Mesendoderm (in vitro differentiated cells): Measurements from ENCODE around the gene CIC.

Experiments used
- DNase-seq: peaks from one replicate; pipeline ENCODE4 v3.0.0; 2013
- H2AK5ac ChIP-seq: 2 replicates; pipeline ENCODE4 v1.6.1; 2013; ENCODE audit warnings: low read length, inconsistent platforms
- H2BK120ac ChIP-seq: 2 replicates; pipeline ENCODE4 v1.6.1; 2013; ENCODE audit warnings: low read depth, mild to moderate bottlenecking, low read length, moderate library complexity, mixed read lengths
- H2BK15ac ChIP-seq: replicated peaks from 2 replicates; pipeline ENCODE4 v1.6.1; 2013; ENCODE audit warnings: low read depth, mild to moderate bottlenecking, moderate library complexity
- H2BK5ac ChIP-seq: 2 replicates; pipeline ENCODE4 v1.6.1; 2013; ENCODE audit warnings: low read length, inconsistent platforms
- H3K18ac ChIP-seq: 2 replicates; pipeline ENCODE4 v1.6.1; 2013; ENCODE audit warnings: mild to moderate bottlenecking, low read length, mixed read lengths
- H3K23ac ChIP-seq: one replicate; pipeline ENCODE4 v1.6.1; 2013; ENCODE audit warnings: low read length
- H3K27ac ChIP-seq: 2 replicates; pipeline ENCODE4 v1.5.1; 2013; ENCODE audit warnings: low read depth, mild to moderate bottlenecking, inconsistent platforms, low read length, moderate library complexity
- H3K27me3 ChIP-seq: 2 replicates; pipeline ENCODE4 v1.6.1; 2013; ENCODE audit warnings: low read length, control low read depth, mild to moderate bottlenecking, inconsistent platforms; ENCODE audit not compliant: insufficient read depth, poor library complexity
- H3K36me3 ChIP-seq: 2 replicates; pipeline ENCODE4 v1.6.1; 2013; ENCODE audit warnings: low read length, inconsistent platforms; ENCODE audit not compliant: control insufficient read depth, insufficient read depth
- H3K4ac ChIP-seq: one replicate; pipeline ENCODE4 v1.6.1; 2013; ENCODE audit warnings: low read depth, mild to moderate bottlenecking, low read length, moderate library complexity
- H3K4me1 ChIP-seq: 2 replicates; pipeline ENCODE4 v1.6.1; 2013; ENCODE audit warnings: low read depth, low read length, inconsistent platforms; ENCODE audit not compliant: control insufficient read depth
- H3K4me2 ChIP-seq: 2 replicates; pipeline ENCODE4 v1.6.1; 2013; ENCODE audit warnings: low read length
- H3K4me3 ChIP-seq: 2 replicates; pipeline ENCODE4 v1.5.1; 2013; ENCODE audit warnings: mild to moderate bottlenecking, low read length
- H3K56ac ChIP-seq: one replicate; pipeline ENCODE4 v1.6.1; 2013; ENCODE audit warnings: low read length
- H3K79me1 ChIP-seq: 2 replicates; pipeline ENCODE4 v1.6.1; 2013; ENCODE audit warnings: low read length, inconsistent platforms
- H3K79me2 ChIP-seq: 2 replicates; pipeline ENCODE4 v1.6.1; 2013; ENCODE audit warnings: mild to moderate bottlenecking, low read length; ENCODE audit not compliant: control insufficient read depth, insufficient read depth
- H3K9ac ChIP-seq: 2 replicates; pipeline ENCODE4 v1.6.1; 2013; ENCODE audit warnings: low read length, inconsistent platforms
- H4K5ac ChIP-seq: one replicate; pipeline ENCODE4 v1.6.1; 2013; ENCODE audit warnings: low read length
- H4K8ac ChIP-seq: one replicate; pipeline ENCODE4 v1.6.1; 2013; ENCODE audit warnings: low read depth, mild to moderate bottlenecking, control low read depth, low read length, moderate library complexity
- WGBS: extraction: QIAGEN DNeasy Blood & Tissue Kit; methylation state at CpG from one replicate; pipeline ENCODE4 v1.1.7; 2013; ENCODE audit warnings: low lambda C conversion rate, missing lambda C conversion rate; ENCODE audit not compliant: insufficient coverage; ENCODE audit errors: extremely low coverage; 5-methylcytosine and 5-hydroxymethylcytosine counted together

Gene CIC

DNA sequence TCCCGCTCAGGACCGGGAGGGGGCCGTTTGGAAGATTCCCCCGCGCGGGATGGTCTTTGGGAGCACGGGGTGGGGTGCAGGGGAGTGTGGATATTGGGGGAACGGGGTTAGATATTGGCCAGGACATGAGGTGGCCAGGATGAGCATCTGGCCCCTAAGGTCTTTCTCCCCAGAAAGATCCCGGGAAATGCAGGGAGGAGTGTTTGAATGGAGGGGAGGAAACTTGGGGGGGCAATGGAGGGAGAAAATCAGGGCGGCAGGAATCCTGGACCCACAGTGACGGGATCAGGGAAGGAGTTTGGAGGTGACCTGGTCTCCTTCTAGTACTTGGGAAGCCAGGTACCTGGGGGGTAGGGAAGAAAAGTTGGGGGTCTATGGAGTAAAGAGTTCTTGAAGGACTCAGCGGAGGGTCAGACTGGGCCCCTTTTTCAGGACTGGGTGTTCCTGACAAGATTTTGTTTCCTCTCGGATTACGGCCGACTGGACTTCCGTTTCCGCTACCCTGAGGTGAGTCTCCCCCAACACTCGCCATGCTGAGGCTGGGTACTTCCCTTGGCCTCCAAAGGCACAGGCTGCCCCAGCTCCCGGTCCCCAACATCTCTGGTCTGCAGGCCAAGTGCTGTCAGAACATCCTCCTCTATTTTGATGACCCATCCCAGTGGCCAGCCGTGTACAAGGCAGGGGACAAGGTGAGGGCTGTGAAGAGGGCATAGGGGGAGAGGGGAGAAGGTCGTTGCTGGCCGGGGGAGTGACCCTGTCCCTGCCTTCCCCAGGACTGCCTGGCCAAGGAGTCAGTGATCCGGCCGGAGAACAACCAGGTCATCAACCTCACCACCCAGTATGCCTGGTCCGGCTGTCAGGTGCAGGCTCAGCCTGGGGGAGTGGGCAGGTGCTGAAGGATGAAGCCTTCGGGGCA, 45.0 kb downstream of the CIC start:
- Histone ChIP-seq H3K79me1 (no peaks in the 10 kb centered on the region), H3K4ac (no peak overlapping the region), H3K56ac (no peak overlapping the region), H2BK15ac (no peak overlapping the region), H3K27ac (no peak overlapping the region), H4K5ac (no peak overlapping the region), H3K27me3 (no peaks in the 10 kb centered on the region), H4K8ac (no peak overlapping the region), H2BK120ac (no peak overlapping the region), H3K4me2 (no peak overlapping the region), H2AK5ac (no peak overlapping the region), H3K4me3 (no peak overlapping the region), H2BK5ac (no peak overlapping the region), H3K36me3 (no peaks in the 10 kb centered on the region), H3K18ac (no peak overlapping the region), H3K4me1 (no peaks in the 10 kb centered on the region), H3K9ac (no peak overlapping the region), H3K79me2 (no peaks in the 10 kb centered on the region), H3K23ac (no peak overlapping the region)
- WGBS = no CpG with 5 or more reads among the region's 26 CpGs
- DNase-seq = no peak

DNA sequence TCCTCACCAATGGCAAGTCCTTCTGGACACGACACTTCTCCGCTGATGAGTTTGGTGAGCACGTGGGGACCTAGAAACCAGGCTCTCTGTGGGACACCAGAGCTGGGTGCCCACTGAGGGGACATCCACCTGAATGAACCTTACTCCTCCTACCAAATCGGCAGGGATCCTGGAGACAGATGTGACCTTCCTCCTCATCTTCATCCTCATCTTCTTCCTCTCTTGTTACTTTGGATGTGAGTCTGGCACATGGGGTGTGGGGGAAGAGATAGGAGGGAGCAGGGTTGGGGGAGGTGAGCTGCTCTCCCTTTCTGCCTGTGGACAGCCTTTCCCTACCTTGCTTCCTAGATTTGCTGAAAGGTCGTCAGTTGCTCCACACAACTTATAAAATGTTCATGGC, 46.0 kb downstream of the CIC start:
- H3K27ac ChIP-seq = no peak overlapping the region
- no CpG with 5 or more reads among the region's 5 CpGs for WGBS
- no peak overlapping the region for H3K4me2 ChIP-seq
- no peak overlapping the region for H3K56ac ChIP-seq
- H3K18ac ChIP-seq = no peak overlapping the region
- H3K4ac ChIP-seq = no peak overlapping the region
- H3K79me2 ChIP-seq = no peaks in the 10 kb centered on the region
- no peak overlapping the region for H3K23ac ChIP-seq
- no peaks in the 10 kb centered on the region for H3K4me1 ChIP-seq
- no peaks in the 10 kb centered on the region for H3K36me3 ChIP-seq
- no peak overlapping the region for H2BK5ac ChIP-seq
- no peaks in the 10 kb centered on the region for H3K27me3 ChIP-seq
- H2AK5ac ChIP-seq = no peak overlapping the region
- DNase-seq = no peak
- no peak overlapping the region for H3K9ac ChIP-seq
- no peak overlapping the region for H2BK15ac ChIP-seq
- no peak overlapping the region for H4K8ac ChIP-seq
- H3K79me1 ChIP-seq = no peaks in the 10 kb centered on the region
- H3K4me3 ChIP-seq = no peak overlapping the region
- no peak overlapping the region for H4K5ac ChIP-seq
- H2BK120ac ChIP-seq = no peak overlapping the region

- no peaks in the 10 kb centered on the region for H3K27me3 ChIP-seq
- no peak overlapping the region for H3K18ac ChIP-seq
Measured at GRCh38 chr19:42316223-42317211, 47.5 kb downstream of the CIC start.

DNA sequence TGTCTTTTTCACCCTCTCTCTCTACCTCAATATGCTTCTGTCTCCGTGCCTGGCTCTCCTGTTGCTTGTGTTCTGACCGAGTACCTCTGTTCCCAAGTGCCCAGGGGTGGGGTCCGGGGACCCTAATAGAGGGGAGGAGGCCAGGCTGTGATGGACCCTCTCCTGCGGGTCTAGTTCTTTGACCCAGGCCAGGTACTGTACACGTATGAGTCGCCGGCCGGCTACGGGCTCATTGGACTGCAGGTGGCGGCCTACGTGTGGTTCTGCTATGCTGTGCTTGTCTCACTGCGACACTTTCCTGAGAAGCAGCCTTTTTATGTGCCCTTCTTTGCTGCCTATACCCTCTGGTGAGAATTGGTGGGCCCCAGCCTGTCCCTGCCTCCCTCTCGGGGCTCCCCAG, 48.5 kb downstream of the CIC start:
- Histone ChIP-seq H4K8ac (no peak overlapping the region), H2BK120ac (no peak overlapping the region), H3K36me3 (no peaks in the 10 kb centered on the region), H3K56ac (no peak overlapping the region), H3K4ac (no peak overlapping the region), H3K79me2 (no peaks in the 10 kb centered on the region), H2AK5ac (no peak overlapping the region), H3K79me1 (no peaks in the 10 kb centered on the region), H4K5ac (no peak overlapping the region), H3K27me3 (no peaks in the 10 kb centered on the region), H3K18ac (no peak overlapping the region), H3K4me3 (no peak overlapping the region), H2BK15ac (no peak overlapping the region), H3K9ac (no peak overlapping the region), H3K4me1 (no peaks in the 10 kb centered on the region), H2BK5ac (no peak overlapping the region), H3K4me2 (no peak overlapping the region), H3K23ac (no peak overlapping the region), H3K27ac (no peak overlapping the region)
- no peak for DNase-seq
- no CpG with 5 or more reads among the region's 13 CpGs for WGBS

More at GRCh38 chr19:42316223-42317211, 47.5 kb downstream of the CIC start:
- no peak overlapping the region for H3K4ac ChIP-seq
- no peak overlapping the region for H4K8ac ChIP-seq
- H3K9ac ChIP-seq = no peak overlapping the region
- H4K5ac ChIP-seq = no peak overlapping the region
- H2BK120ac ChIP-seq = no peak overlapping the region
- peak overlapping the region; percentile 7 for H3K56ac ChIP-seq
- H3K79me2 ChIP-seq = no peaks in the 10 kb centered on the region
- DNase-seq = no peak
- H3K27ac ChIP-seq = no peak overlapping the region
- H3K79me1 ChIP-seq = no peaks in the 10 kb centered on the region
- H3K4me1 ChIP-seq = no peaks in the 10 kb centered on the region
- no peak overlapping the region for H3K23ac ChIP-seq
- no CpG with 5 or more reads among the region's 28 CpGs for WGBS
- no peak overlapping the region for H2BK15ac ChIP-seq
- H3K36me3 ChIP-seq = no peaks in the 10 kb centered on the region
- no peak overlapping the region for H3K4me2 ChIP-seq
- H2BK5ac ChIP-seq = no peak overlapping the region
- H3K4me3 ChIP-seq = no peak overlapping the region
- H2AK5ac ChIP-seq = no peak overlapping the region

GRCh38 chr19:42322305-42322704, 53.3 kb downstream of the CIC start:
- H3K27me3 ChIP-seq = peaks cover 4% of the 10 kb centered on the region
- no peak overlapping the region for H2BK15ac ChIP-seq
- no peak overlapping the region for H3K9ac ChIP-seq
- no peak overlapping the region for H3K4me2 ChIP-seq
- no peak overlapping the region for H4K8ac ChIP-seq
- H4K5ac ChIP-seq = no peak overlapping the region
- no peak overlapping the region for H2BK120ac ChIP-seq
- H3K4ac ChIP-seq = no peak overlapping the region
- H3K79me1 ChIP-seq = peaks cover 8% of the 10 kb centered on the region
- no peak for DNase-seq
- H3K56ac ChIP-seq = no peak overlapping the region
- no peak overlapping the region for H2BK5ac ChIP-seq
- H3K23ac ChIP-seq = no peak overlapping the region
- H3K4me3 ChIP-seq = no peak overlapping the region
- no peak overlapping the region for H3K18ac ChIP-seq
- H3K27ac ChIP-seq = no peak overlapping the region
- H2AK5ac ChIP-seq = no peak overlapping the region
- no CpG with 5 or more reads among the region's 9 CpGs for WGBS
- no peaks in the 10 kb centered on the region for H3K36me3 ChIP-seq
- H3K4me1 ChIP-seq = no peaks in the 10 kb centered on the region
- H3K79me2 ChIP-seq = peaks cover 3% of the 10 kb centered on the region
